ENCODE data around the gene CNTNAP2. TPM values are rescaled to one million over a fixed set of nuclear protein-coding genes. Genes with fewer than 3 reads are reported as not detected.

CNTNAP2 gene
- total RNA-seq, 2 experiments from 2014 or later: 0.19 to 0.22 TPM

- peaks cover 1% of the 10 kb centered on the region for H3K9me3 Mint-ChIP-seq
- no peak overlapping the region for H3K4me3 Mint-ChIP-seq
- H3K4me1 Mint-ChIP-seq: no peaks in the 10 kb centered on the region
- DNase-seq: no peak
- H3K36me3 Mint-ChIP-seq: no peaks in the 10 kb centered on the region
- peaks cover 3% of the 10 kb centered on the region for H3K27me3 Mint-ChIP-seq
- H3K27ac Mint-ChIP-seq: no peak overlapping the region
These were observed 2028.2 kb downstream of the CNTNAP2 start for GRCh38 chr7:148144827-148145226.

DNA sequence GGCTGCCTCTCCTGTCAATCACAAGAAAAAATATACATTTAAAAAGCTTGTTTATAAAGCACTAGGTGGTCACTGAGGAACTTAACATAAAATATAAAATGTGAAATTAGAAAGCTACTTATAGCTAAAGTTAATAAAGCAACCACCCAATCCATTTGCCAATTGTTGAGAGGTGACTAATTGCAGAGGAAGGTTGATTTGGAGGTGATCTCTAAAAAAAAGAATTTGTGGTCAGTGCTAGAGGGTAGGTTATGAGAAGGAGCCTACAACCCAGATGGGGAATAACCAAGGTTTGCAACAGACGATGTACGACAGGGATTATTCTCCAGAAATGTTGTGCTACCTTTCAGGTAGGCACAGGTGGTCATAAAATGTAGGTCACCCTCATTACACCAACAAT lies 2029.7 kb downstream of the CNTNAP2 start:
- no peak overlapping the region for H3K4me3 Mint-ChIP-seq
- no peak overlapping the region for H3K27ac Mint-ChIP-seq
- peaks cover 3% of the 10 kb centered on the region for H3K27me3 Mint-ChIP-seq
- DNase-seq: no peak
- no peaks in the 10 kb centered on the region for H3K36me3 Mint-ChIP-seq
- no peaks in the 10 kb centered on the region for H3K9me3 Mint-ChIP-seq
- no peaks in the 10 kb centered on the region for H3K4me1 Mint-ChIP-seq

GRCh38 chr7:148147438-148147837 lies 2030.8 kb downstream of the CNTNAP2 start:
- DNase-seq: no peak
- Mint-ChIP-seq H3K4me1 (no peaks in the 10 kb centered on the region), H3K9me3 (peaks cover 2% of the 10 kb centered on the region), H3K36me3 (no peaks in the 10 kb centered on the region), H3K4me3 (no peak overlapping the region), H3K27ac (no peak overlapping the region), H3K27me3 (peaks cover 2% of the 10 kb centered on the region)

DNA sequence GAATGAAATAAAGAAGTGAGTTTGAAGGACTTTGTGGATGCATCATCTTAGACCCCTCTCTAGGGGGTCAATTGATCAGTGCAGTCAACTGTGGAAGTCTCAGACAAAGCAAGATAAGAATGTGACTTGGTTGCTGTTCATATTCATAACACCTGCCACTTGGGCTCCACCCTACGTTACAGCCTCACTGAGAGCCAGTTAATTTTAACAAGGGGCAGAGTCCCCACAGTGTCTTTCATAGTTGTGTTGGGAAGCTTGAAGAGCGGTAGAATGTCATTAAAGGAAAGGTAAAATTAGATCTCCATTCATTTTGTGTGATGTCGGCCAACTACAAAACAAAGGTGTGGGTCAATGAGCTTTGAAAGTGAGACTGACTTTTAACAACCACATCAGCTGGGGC lies 2031.9 kb downstream of the CNTNAP2 start:
- Mint-ChIP-seq H3K9me3 (peaks cover 2% of the 10 kb centered on the region), H3K36me3 (no peaks in the 10 kb centered on the region), H3K27ac (no peak overlapping the region), H3K27me3 (no peaks in the 10 kb centered on the region), H3K4me1 (no peaks in the 10 kb centered on the region), H3K4me3 (no peak overlapping the region)
- no peak for DNase-seq

- H3K4me3 Mint-ChIP-seq: no peak overlapping the region
- peaks cover 2% of the 10 kb centered on the region for H3K9me3 Mint-ChIP-seq
- H3K27me3 Mint-ChIP-seq: no peaks in the 10 kb centered on the region
- H3K27ac Mint-ChIP-seq: no peak overlapping the region
- H3K36me3 Mint-ChIP-seq: no peaks in the 10 kb centered on the region
- no peak for DNase-seq
- H3K4me1 Mint-ChIP-seq: no peaks in the 10 kb centered on the region
These were observed 2033.1 kb downstream of the CNTNAP2 start for GRCh38 chr7:148149730-148150129.

- no peak for DNase-seq
- Mint-ChIP-seq H3K9me3 (peaks cover 2% of the 10 kb centered on the region), H3K27me3 (no peaks in the 10 kb centered on the region), H3K4me3 (no peak overlapping the region), H3K27ac (no peak overlapping the region), H3K4me1 (no peaks in the 10 kb centered on the region), H3K36me3 (no peaks in the 10 kb centered on the region)
These were observed 2035.2 kb downstream of the CNTNAP2 start for GRCh38 chr7:148151778-148152177.

GRCh38 chr7:148153616-148154284 lies 2037.1 kb downstream of the CNTNAP2 start:
- no peak overlapping the region for H3K27ac Mint-ChIP-seq
- no peak overlapping the region for H3K4me3 Mint-ChIP-seq
- no peaks in the 10 kb centered on the region for H3K36me3 Mint-ChIP-seq
- H3K4me1 Mint-ChIP-seq: no peaks in the 10 kb centered on the region
- peaks cover 2% of the 10 kb centered on the region for H3K9me3 Mint-ChIP-seq
- no peak for DNase-seq
- no peaks in the 10 kb centered on the region for H3K27me3 Mint-ChIP-seq

DNA sequence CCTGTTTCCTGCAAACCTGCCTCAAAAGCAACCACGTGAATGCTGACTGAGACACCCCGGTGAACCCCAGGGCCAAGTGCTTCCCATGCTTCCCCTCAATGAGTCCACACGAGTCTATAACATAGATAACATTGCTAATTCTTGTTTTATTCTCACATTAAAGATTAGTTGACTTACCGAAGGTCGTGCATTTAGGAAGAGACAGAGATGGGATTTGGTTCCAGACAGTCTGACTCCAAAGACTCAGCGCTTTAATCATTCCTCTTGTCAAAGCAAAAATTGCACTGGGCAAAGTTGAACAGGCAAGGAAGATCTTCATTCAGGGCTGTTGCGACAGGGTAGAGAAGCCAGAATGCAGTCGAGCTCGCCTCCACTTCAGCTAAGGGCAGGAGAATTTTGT lies 2038.4 kb downstream of the CNTNAP2 start:
- Mint-ChIP-seq H3K27me3 (no peaks in the 10 kb centered on the region), H3K36me3 (no peaks in the 10 kb centered on the region), H3K9me3 (peaks cover 2% of the 10 kb centered on the region), H3K4me1 (no peaks in the 10 kb centered on the region), H3K4me3 (no peak overlapping the region), H3K27ac (no peak overlapping the region)
- DNase-seq: no peak

GRCh38 chr7:148155826-148156225 lies 2039.2 kb downstream of the CNTNAP2 start:
- Mint-ChIP-seq H3K36me3 (no peaks in the 10 kb centered on the region), H3K4me3 (no peak overlapping the region), H3K27ac (no peak overlapping the region), H3K4me1 (no peaks in the 10 kb centered on the region), H3K27me3 (no peaks in the 10 kb centered on the region), H3K9me3 (peaks cover 2% of the 10 kb centered on the region)
- DNase-seq: no peak

- Mint-ChIP-seq H3K9me3 (peaks cover 2% of the 10 kb centered on the region), H3K4me1 (no peaks in the 10 kb centered on the region), H3K27ac (no peak overlapping the region), H3K4me3 (no peak overlapping the region), H3K27me3 (no peaks in the 10 kb centered on the region), H3K36me3 (no peaks in the 10 kb centered on the region)
- DNase-seq: no peak
These were observed 2039.6 kb downstream of the CNTNAP2 start for GRCh38 chr7:148156233-148156632.

DNA sequence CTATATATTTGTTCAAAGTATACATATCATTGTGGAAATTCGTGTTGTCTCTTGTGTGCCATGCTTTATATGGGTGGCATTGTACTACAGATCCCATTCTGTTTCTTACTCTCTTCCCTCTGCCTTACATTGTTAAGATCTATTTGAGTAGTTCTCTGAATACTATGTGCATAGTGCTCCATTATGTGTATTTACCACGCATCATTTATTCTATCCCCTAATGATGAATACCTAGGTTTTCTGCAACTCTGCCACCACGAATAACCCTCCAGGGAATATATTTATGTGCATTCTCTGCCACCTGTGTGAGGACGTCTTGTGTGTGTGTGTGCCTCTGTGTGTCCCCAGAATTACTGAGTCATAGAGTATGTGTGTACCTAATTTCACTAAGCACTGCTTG lies 2042.7 kb downstream of the CNTNAP2 start:
- Mint-ChIP-seq H3K4me3 (no peak overlapping the region), H3K9me3 (no peaks in the 10 kb centered on the region), H3K4me1 (no peaks in the 10 kb centered on the region), H3K27ac (no peak overlapping the region), H3K27me3 (no peaks in the 10 kb centered on the region), H3K36me3 (no peaks in the 10 kb centered on the region)
- DNase-seq: no peak

GRCh38 chr7:148161776-148162175 lies 2045.2 kb downstream of the CNTNAP2 start:
- Mint-ChIP-seq H3K4me1 (no peaks in the 10 kb centered on the region), H3K36me3 (no peaks in the 10 kb centered on the region), H3K9me3 (no peaks in the 10 kb centered on the region), H3K27ac (no peak overlapping the region), H3K4me3 (no peak overlapping the region), H3K27me3 (peaks cover 11% of the 10 kb centered on the region)
- no peak for DNase-seq

- no peak overlapping the region for H3K27ac Mint-ChIP-seq
- H3K4me1 Mint-ChIP-seq: no peaks in the 10 kb centered on the region
- no peaks in the 10 kb centered on the region for H3K9me3 Mint-ChIP-seq
- H3K27me3 Mint-ChIP-seq: peaks cover 11% of the 10 kb centered on the region
- H3K4me3 Mint-ChIP-seq: no peak overlapping the region
- no peaks in the 10 kb centered on the region for H3K36me3 Mint-ChIP-seq
- DNase-seq: no peak
These were observed 2046.2 kb downstream of the CNTNAP2 start for GRCh38 chr7:148162808-148163207.

DNA sequence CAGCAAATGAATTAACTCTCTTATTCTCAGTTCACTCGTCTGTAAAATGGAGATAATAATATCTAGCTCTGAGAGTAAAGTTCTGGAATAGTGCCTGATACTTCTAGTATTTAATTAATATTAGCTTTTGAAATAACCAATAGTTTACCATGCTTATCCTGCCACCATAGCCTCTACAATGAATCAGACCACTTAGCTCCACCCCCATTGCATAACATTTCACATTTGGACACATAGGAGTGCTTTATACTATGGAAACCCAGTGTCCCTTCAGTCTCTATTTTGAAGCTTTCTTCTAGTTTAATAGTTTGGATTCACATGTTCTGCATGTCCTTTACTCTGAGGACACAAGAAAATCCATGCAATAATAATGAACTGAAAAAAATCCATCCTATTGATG lies 2046.6 kb downstream of the CNTNAP2 start:
- DNase-seq: no peak
- no peak overlapping the region for H3K4me3 Mint-ChIP-seq
- no peaks in the 10 kb centered on the region for H3K36me3 Mint-ChIP-seq
- no peak overlapping the region for H3K27ac Mint-ChIP-seq
- peaks cover 11% of the 10 kb centered on the region for H3K27me3 Mint-ChIP-seq
- no peaks in the 10 kb centered on the region for H3K9me3 Mint-ChIP-seq
- no peaks in the 10 kb centered on the region for H3K4me1 Mint-ChIP-seq

DNA sequence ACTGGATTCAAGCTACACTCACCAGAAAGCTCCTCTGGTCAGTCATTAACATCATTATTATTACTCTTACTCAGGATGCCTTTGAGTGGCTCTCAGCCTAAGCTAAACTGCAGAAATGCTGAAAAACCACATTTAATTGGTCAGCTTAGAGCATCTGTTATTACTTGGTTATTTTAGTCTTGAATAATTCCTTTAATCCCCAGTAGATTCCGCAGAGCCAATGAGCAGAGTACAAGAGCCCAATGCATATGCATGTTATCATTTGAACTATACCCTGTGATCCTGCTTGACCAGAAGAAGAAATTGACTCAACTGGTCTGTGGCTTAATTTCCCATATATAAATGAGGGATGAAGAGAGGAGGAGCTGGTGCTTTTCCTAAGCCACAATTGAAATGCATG lies 2056.3 kb downstream of the CNTNAP2 start:
- H3K4me3 Mint-ChIP-seq: no peak overlapping the region
- no peaks in the 10 kb centered on the region for H3K4me1 Mint-ChIP-seq
- no peaks in the 10 kb centered on the region for H3K27me3 Mint-ChIP-seq
- no peaks in the 10 kb centered on the region for H3K36me3 Mint-ChIP-seq
- no peaks in the 10 kb centered on the region for H3K9me3 Mint-ChIP-seq
- H3K27ac Mint-ChIP-seq: no peak overlapping the region
- no peak for DNase-seq

- no peaks in the 10 kb centered on the region for H3K27me3 Mint-ChIP-seq
- no peak overlapping the region for H3K4me3 Mint-ChIP-seq
- H3K27ac Mint-ChIP-seq: no peak overlapping the region
- H3K4me1 Mint-ChIP-seq: no peaks in the 10 kb centered on the region
- H3K9me3 Mint-ChIP-seq: no peaks in the 10 kb centered on the region
- H3K36me3 Mint-ChIP-seq: no peaks in the 10 kb centered on the region
- DNase-seq: no peak
These were observed 2056.8 kb downstream of the CNTNAP2 start for GRCh38 chr7:148173369-148173768.

All from activated naive CD8-positive, alpha-beta T cell treated with anti-CD3 and anti-CD28 coated beads for 36 hours (primary cell).